DOHH2 (cell line): ENCODE measurements around the gene NYAP2.

ENCODE experiments used
- H3F3A ChIP-seq: fragments of 200-600 bp; sonication (generic), shearing (Covaris generic); 2 replicates; pipeline ENCODE4 v1.6.0; 2016; ENCODE audit warnings: antibody characterized with exemption, mild to moderate bottlenecking; ENCODE audit not compliant: control insufficient read depth, insufficient read depth
- H3K27ac ChIP-seq: fragments of 200-600 bp; sonication (generic); 2 replicates; pipeline ENCODE4 v1.5.1; 2014; ENCODE audit warnings: low read depth, mild to moderate bottlenecking, low read length, moderate library complexity
- H3K27me3 ChIP-seq: fragments of 200-600 bp; sonication (generic); 2 replicates; pipeline ENCODE4 v1.6.1; 2014; ENCODE audit warnings: mild to moderate bottlenecking, low read length, mixed read lengths; ENCODE audit not compliant: control insufficient read depth
- H3K36me3 ChIP-seq: fragments of 200-600 bp; sonication (generic); 2 replicates; pipeline ENCODE4 v1.6.1; 2014; ENCODE audit warnings: mild to moderate bottlenecking, low read length, moderate library complexity, mixed read lengths; ENCODE audit not compliant: control insufficient read depth
- H3K4me1 ChIP-seq: fragments of 200-600 bp; sonication (generic); 2 replicates; pipeline ENCODE4 v1.6.1; 2014; ENCODE audit warnings: mild to moderate bottlenecking, low read length, mixed read lengths; ENCODE audit not compliant: control insufficient read depth
- H3K4me2 ChIP-seq: fragments of 200-600 bp; sonication (generic); 2 replicates; pipeline ENCODE4 v1.6.0; 2014; ENCODE audit warnings: mild to moderate bottlenecking, low read length, moderate library complexity
- H3K4me3 ChIP-seq: fragments of 200-600 bp; sonication (generic); 2 replicates; pipeline ENCODE4 v1.5.1; 2014; ENCODE audit warnings: mild to moderate bottlenecking, low read length, mixed read lengths
- H3K79me2 ChIP-seq: fragments of 200-600 bp; sonication (generic); 2 replicates; pipeline ENCODE4 v1.6.1; 2014; ENCODE audit warnings: mild to moderate bottlenecking, low read length, mixed read lengths; ENCODE audit not compliant: control insufficient read depth
- H3K9me2 ChIP-seq: fragments of 200-600 bp; sonication (generic); replicated peaks from 2 replicates; pipeline ENCODE4 v1.6.1; 2014; ENCODE audit warnings: mild to moderate bottlenecking, low read length, mixed read lengths; ENCODE audit not compliant: control insufficient read depth
- H3K9me3 ChIP-seq: fragments of 200-600 bp; sonication (generic); 2 replicates; pipeline ENCODE4 v1.6.1; 2014; ENCODE audit warnings: antibody characterized with exemption, low read length, mixed read lengths; ENCODE audit not compliant: control insufficient read depth, insufficient read depth
- H4K20me1 ChIP-seq: fragments of 200-600 bp; sonication (generic); 2 replicates; pipeline ENCODE4 v1.6.0; 2014; ENCODE audit warnings: low read depth, mild to moderate bottlenecking, antibody characterized with exemption, low read length, moderate library complexity; ENCODE audit not compliant: control insufficient read depth, insufficient read depth
- CTCF ChIP-seq: fragments of 200-600 bp; sonication (generic); IDR thresholded peaks from one replicate; pipeline ENCODE4 v1.5.1; 2014; ENCODE audit warnings: antibody characterized with exemption, mild to moderate bottlenecking, low read depth, low read length; ENCODE audit not compliant: poor library complexity, severe bottlenecking
- EZH2phosphoT487 ChIP-seq: fragments of 200-600 bp; sonication (generic); IDR thresholded peaks from 2 replicates; pipeline ENCODE4 v1.6.1; 2017; ENCODE audit warnings: borderline replicate concordance, mild to moderate bottlenecking, antibody characterized with exemption, low read length, moderate library complexity, mixed read lengths

The NYAP2 gene

GRCh38 chr2:225496568-225496967, 97.1 kb downstream of the NYAP2 start:
- H3K36me3 ChIP-seq: no peaks in the 10 kb centered on the region
- H3K27ac ChIP-seq: no peak overlapping the region
- H3K79me2 ChIP-seq: no peaks in the 10 kb centered on the region
- no peak overlapping the region for H3K4me2 ChIP-seq
- H3K27me3 ChIP-seq: no peaks in the 10 kb centered on the region
- no peaks in the 10 kb centered on the region for H3K9me3 ChIP-seq
- no peaks in the 10 kb centered on the region for H3K9me2 ChIP-seq
- H3F3A ChIP-seq: no peaks in the 10 kb centered on the region
- TF ChIP-seq CTCF (no peak), EZH2phosphoT487 (no peak)
- no peaks in the 10 kb centered on the region for H4K20me1 ChIP-seq
- H3K4me1 ChIP-seq: no peaks in the 10 kb centered on the region
- H3K4me3 ChIP-seq: no peak overlapping the region

- H3K79me2 ChIP-seq: no peaks in the 10 kb centered on the region
- H3K27ac ChIP-seq: no peak overlapping the region
- TF ChIP-seq EZH2phosphoT487: no peak
- H3K4me2 ChIP-seq: no peak overlapping the region
- H3K9me3 ChIP-seq: no peaks in the 10 kb centered on the region
- H3K9me2 ChIP-seq: no peaks in the 10 kb centered on the region
- no peaks in the 10 kb centered on the region for H3K4me1 ChIP-seq
- no peaks in the 10 kb centered on the region for H3K36me3 ChIP-seq
- no peaks in the 10 kb centered on the region for H4K20me1 ChIP-seq
- no peaks in the 10 kb centered on the region for H3K27me3 ChIP-seq
- no peak overlapping the region for H3K4me3 ChIP-seq
- H3F3A ChIP-seq: no peaks in the 10 kb centered on the region
Observed at GRCh38 chr2:225497166-225497565, 97.7 kb downstream of the NYAP2 start.

GRCh38 chr2:225501022-225501421, 101.5 kb downstream of the NYAP2 start:
- H3K79me2 ChIP-seq: no peaks in the 10 kb centered on the region
- no peak for TF ChIP-seq CTCF
- H3F3A ChIP-seq: no peaks in the 10 kb centered on the region
- H3K9me2 ChIP-seq: no peaks in the 10 kb centered on the region
- H3K36me3 ChIP-seq: no peaks in the 10 kb centered on the region
- H3K4me1 ChIP-seq: no peaks in the 10 kb centered on the region
- H3K27ac ChIP-seq: no peak overlapping the region
- H4K20me1 ChIP-seq: no peaks in the 10 kb centered on the region
- no peaks in the 10 kb centered on the region for H3K27me3 ChIP-seq
- no peak overlapping the region for H3K4me2 ChIP-seq
- H3K9me3 ChIP-seq: no peaks in the 10 kb centered on the region
- no peak overlapping the region for H3K4me3 ChIP-seq

GRCh38 chr2:225502971-225503370, 103.5 kb downstream of the NYAP2 start:
- H3F3A ChIP-seq: no peaks in the 10 kb centered on the region
- H3K4me3 ChIP-seq: no peak overlapping the region
- no peak overlapping the region for H3K27ac ChIP-seq
- H3K4me2 ChIP-seq: no peak overlapping the region
- no peaks in the 10 kb centered on the region for H3K79me2 ChIP-seq
- H4K20me1 ChIP-seq: no peaks in the 10 kb centered on the region
- no peaks in the 10 kb centered on the region for H3K9me3 ChIP-seq
- H3K9me2 ChIP-seq: no peaks in the 10 kb centered on the region
- no peaks in the 10 kb centered on the region for H3K36me3 ChIP-seq
- TF ChIP-seq EZH2phosphoT487: no peak
- TF ChIP-seq CTCF: no peak
- H3K4me1 ChIP-seq: no peaks in the 10 kb centered on the region
- no peaks in the 10 kb centered on the region for H3K27me3 ChIP-seq
